Activated naive CD4-positive, alpha-beta T cell treated with anti-CD3 and anti-CD28 coated beads, Interleukin-2, amount 50 U/mL, for 72 hours (primary cell): ENCODE results near the gene OR10X1. TPM values are rescaled to one million over a fixed set of nuclear protein-coding genes. Genes with fewer than 3 reads are reported as not detected.

ENCODE experiments used
- ATAC-seq, 2 donors: fragments of 150-1000 bp; cut with Tn5 transposase; 2 replicates each; pipeline ENCODE4 v1.10.0; 2021; ENCODE audit warnings: mild to moderate bottlenecking in 2 of 2, moderate library complexity in 2 of 2
- DNase-seq, 2 donors: peaks; one replicate each; pipeline ENCODE4 v3.0.0; 2021 to 2022; ENCODE audit warnings: low spot score in 2 of 2
- H3K27ac Mint-ChIP-seq, 2 donors: one replicate each; pipeline ENCODE4 v1.8.0; 2022; ENCODE audit warnings: mild to moderate bottlenecking in 2 of 2, mixed read lengths in 2 of 2
- H3K36me3 Mint-ChIP-seq, 2 donors: one replicate each; pipeline ENCODE4 v1.8.0; 2022; ENCODE audit warnings: mixed read lengths in 2 of 2
- H3K9me3 Mint-ChIP-seq, 2 donors: one replicate each; pipeline ENCODE4 v1.8.0; 2022; ENCODE audit warnings: mixed read lengths in 2 of 2
- total RNA-seq, 2 donors: library from RNA; stranded (reverse); gene quantifications; one replicate each; pipeline ENCODE4 v1.2.3, GENCODE V29; 2022

The OR10X1 gene
- total RNA-seq, 2 donors from 2014 or later = not detected

DNA sequence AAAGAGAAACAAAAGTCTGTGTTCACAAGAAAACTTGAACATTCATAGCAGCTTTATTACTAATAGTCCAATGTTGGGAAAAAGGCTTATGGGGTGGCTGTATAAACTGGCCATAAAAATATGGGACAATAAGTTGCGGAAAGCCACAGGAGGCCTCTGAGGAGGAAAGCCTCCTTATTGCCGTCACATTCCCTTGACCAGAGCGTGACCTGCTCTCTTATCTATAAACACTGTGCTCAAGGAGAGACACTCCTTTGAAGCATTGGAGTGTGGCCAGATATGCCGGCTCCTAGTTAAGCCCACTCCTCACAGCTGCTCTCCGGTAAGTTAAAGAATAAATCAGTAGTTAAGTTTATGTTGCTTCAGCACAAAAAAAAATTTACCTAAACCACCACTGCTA is 45.2 kb downstream of the OR10X1 start:
- DNase-seq = no peak
- Mint-ChIP-seq H3K27ac (no peak overlapping the region), H3K9me3 (no peaks in the 10 kb centered on the region), H3K36me3 (no peaks in the 10 kb centered on the region)
- no peak for ATAC-seq

Other genes starting within 250 kb of the OR10X1 start
- gene CD1B, start 248.4 kb downstream of the OR10X1 start, total RNA-seq = not detected
- not detected for gene CD1E, start 226.0 kb downstream of the OR10X1 start, total RNA-seq
- gene OR10T2, start 180.4 kb downstream of the OR10X1 start, total RNA-seq = not detected
- gene OR10K2, start 153.7 kb downstream of the OR10X1 start, total RNA-seq = not detected
- gene OR10K1, start 118.1 kb downstream of the OR10X1 start, total RNA-seq = not detected
- not detected for gene OR10R2, start 107.7 kb downstream of the OR10X1 start, total RNA-seq
- gene OR6Y1, start 25.5 kb downstream of the OR10X1 start, total RNA-seq = not detected
- gene OR6P1, start 9.3 kb downstream of the OR10X1 start, total RNA-seq = not detected
- gene OR10Z1, start 25.4 kb upstream of the OR10X1 start, total RNA-seq = not detected
- under 1 TPM in 1 of 2 donors, not detected in 1; 0.41 TPM for gene SPTA1, start 106.8 kb upstream of the OR10X1 start, total RNA-seq
- not detected for gene OR6K2, start 120.8 kb upstream of the OR10X1 start, total RNA-seq
- not detected for gene OR6K3, start 140.8 kb upstream of the OR10X1 start, total RNA-seq
- not detected for gene OR6K6, start 174.8 kb upstream of the OR10X1 start, total RNA-seq
- gene OR6N1, start 192.3 kb upstream of the OR10X1 start, total RNA-seq = not detected
- gene OR6N2, start 201.3 kb upstream of the OR10X1 start, total RNA-seq = not detected